GM12892 (cell line): ENCODE results near the gene ARPC5.

Experiments used
- POLR2A ChIP-seq: IDR thresholded peaks from 2 replicates; pipeline ENCODE4 v1.6.1; 2011; ENCODE audit warnings: low read depth, low read length, control low read depth
- POLR2AphosphoS5 ChIP-seq: IDR thresholded peaks from 2 replicates; pipeline ENCODE4 v1.6.1; 2011; ENCODE audit warnings: low read depth, low read length, control low read depth
- TAF1 ChIP-seq: IDR thresholded peaks from 2 replicates; pipeline ENCODE4 v1.6.1; 2011; ENCODE audit warnings: low read depth, mild to moderate bottlenecking, control low read depth, low read length, borderline replicate concordance

- no peak for TF ChIP-seq POLR2A
- TF ChIP-seq TAF1 = no peak
- no peak for TF ChIP-seq POLR2AphosphoS5
Measured at GRCh38 chr1:183638649-183639387, 3.2 kb upstream of the ARPC5 start.
